A673 (cell line): ENCODE measurements around the gene CEACAM21. TPM values are rescaled to one million over a fixed set of nuclear protein-coding genes. Genes with fewer than 3 reads are reported as not detected.

Experiments
- BruUV-seq: library from RNA; stranded (reverse); fragments of 400-500 nt; replicated peaks from 2 replicates; lab custom pipeline; 2021; lab: Mats Ljungman, UMichigan
- CTCF ChIA-PET: fragments of 300-600 bp; sonication (Branson Sonifier 250); formaldehyde crosslinking; loops from one replicate; lab custom pipeline; 2022; ENCODE audit warnings: antibody characterized with exemption; lab: Charles Lee
- POLR2A ChIA-PET: fragments of 300-600 bp; sonication (Branson Sonifier 250); formaldehyde crosslinking; loops from one replicate; lab custom pipeline; 2022; ENCODE audit warnings: antibody characterized with exemption; ENCODE audit not compliant: low non-redundant PET; lab: Charles Lee
- DNase-seq: peaks from one replicate; pipeline ENCODE4 v3.0.0-alpha.2; 2015; ENCODE audit warnings: low spot score
- H3K27ac ChIP-seq: fragments of 200-600 bp; sonication (generic); 2 replicates; pipeline ENCODE4 v1.5.1; 2016; ENCODE audit warnings: mixed run types, low read depth, mild to moderate bottlenecking, mixed read lengths, antibody characterized with exemption, low read length; ENCODE audit not compliant: poor library complexity, severe bottlenecking
- H3K27me3 ChIP-seq: fragments of 200-600 bp; sonication (generic); replicated peaks from 2 replicates; pipeline ENCODE4 v1.6.1; 2017; ENCODE audit warnings: mixed run types, low read depth, mild to moderate bottlenecking, mixed read lengths, antibody characterized with exemption, low read length; ENCODE audit not compliant: insufficient read depth, poor library complexity
- H3K36me3 ChIP-seq: fragments of 200-600 bp; sonication (generic); 2 replicates; pipeline ENCODE4 v1.6.1; 2016; ENCODE audit warnings: mixed run types, mild to moderate bottlenecking, mixed read lengths, antibody characterized with exemption, low read length; ENCODE audit not compliant: insufficient read depth, poor library complexity, severe bottlenecking
- H3K4me1 ChIP-seq: fragments of 200-600 bp; sonication (generic); 2 replicates; pipeline ENCODE4 v1.6.1; 2017; ENCODE audit warnings: mixed run types, mild to moderate bottlenecking, mixed read lengths, antibody characterized with exemption, low read length; ENCODE audit not compliant: insufficient read depth, poor library complexity, severe bottlenecking
- H3K4me3 ChIP-seq: fragments of 200-600 bp; sonication (generic); 2 replicates; pipeline ENCODE4 v1.5.1; 2016; ENCODE audit warnings: low read depth, mixed run types, mild to moderate bottlenecking, mixed read lengths, low read length; ENCODE audit not compliant: poor library complexity, severe bottlenecking
- H3K9me3 ChIP-seq: fragments of 200-600 bp; sonication (generic); 2 replicates; pipeline ENCODE4 v1.6.1; 2016; ENCODE audit warnings: mixed run types, low read depth, mild to moderate bottlenecking, mixed read lengths, antibody characterized with exemption, low read length; ENCODE audit not compliant: poor library complexity, severe bottlenecking
- EZH2 ChIP-seq: fragments of 200-600 bp; sonication (generic); IDR thresholded peaks from 2 replicates; pipeline ENCODE4 v1.6.1; 2017; ENCODE audit warnings: borderline replicate concordance, low read depth, mild to moderate bottlenecking, mixed read lengths, antibody characterized with exemption, low read length; ENCODE audit not compliant: poor library complexity, severe bottlenecking
- intact Hi-C: fragments of 100-400 bp; cut with micrococcal nuclease; formaldehyde crosslinking; loops from one replicate; pipeline ENCODE4 v1.10.0; 2022; ENCODE audit not compliant: unreplicated experiment
- total RNA-seq: library from RNA; stranded (reverse); gene quantifications from 2 replicates; pipeline ENCODE4 v1.2.3, GENCODE V29; 2021
- TF ChIP-seq, protein P1 (sequence below): fragments of 300-800, 200-600 bp; sonication (generic); conservative IDR thresholded peaks from 2 replicates; pipeline ENCODE4 v1.5.1; 2017; ENCODE audit warnings: low read depth, mild to moderate bottlenecking, antibody characterized with exemption, low read length, moderate library complexity, mixed read lengths

The CEACAM21 gene
- total RNA-seq, 1 experiment from 2014 or later = 4.3 TPM

DNA sequence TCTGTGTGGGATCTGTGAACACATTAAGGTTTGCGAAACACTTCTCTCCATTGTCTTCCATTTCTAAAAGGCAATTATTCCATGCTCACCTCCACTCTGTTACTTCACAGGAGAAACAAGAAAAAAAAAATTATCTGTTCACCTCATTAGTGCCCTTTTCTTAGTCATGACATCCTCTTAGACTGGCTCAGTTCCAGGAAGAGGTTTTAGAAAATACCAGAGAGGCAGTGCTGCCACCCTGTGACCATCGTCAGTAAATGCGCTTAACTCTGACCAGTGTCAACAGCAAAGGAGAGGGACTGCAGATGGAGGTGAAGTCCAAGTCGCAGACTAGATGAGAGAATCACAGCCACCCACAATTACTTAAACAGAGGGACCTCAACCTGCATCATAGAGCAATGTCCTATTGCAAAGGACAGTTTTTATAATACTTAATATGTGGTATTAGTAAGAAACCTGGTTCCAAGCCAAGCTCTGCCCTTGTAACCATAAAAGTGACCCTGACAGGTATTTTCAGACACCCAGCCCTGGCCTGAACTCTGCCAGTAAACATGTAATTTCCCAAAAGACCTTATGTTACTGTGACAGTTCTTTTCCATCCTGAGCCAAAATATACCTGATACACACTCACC, 19.4 kb downstream of the CEACAM21 start:
- intact Hi-C loops = no loop called here
- TF ChIP-seq EZH2 = no peak
- TF ChIP-seq, protein P1, sequence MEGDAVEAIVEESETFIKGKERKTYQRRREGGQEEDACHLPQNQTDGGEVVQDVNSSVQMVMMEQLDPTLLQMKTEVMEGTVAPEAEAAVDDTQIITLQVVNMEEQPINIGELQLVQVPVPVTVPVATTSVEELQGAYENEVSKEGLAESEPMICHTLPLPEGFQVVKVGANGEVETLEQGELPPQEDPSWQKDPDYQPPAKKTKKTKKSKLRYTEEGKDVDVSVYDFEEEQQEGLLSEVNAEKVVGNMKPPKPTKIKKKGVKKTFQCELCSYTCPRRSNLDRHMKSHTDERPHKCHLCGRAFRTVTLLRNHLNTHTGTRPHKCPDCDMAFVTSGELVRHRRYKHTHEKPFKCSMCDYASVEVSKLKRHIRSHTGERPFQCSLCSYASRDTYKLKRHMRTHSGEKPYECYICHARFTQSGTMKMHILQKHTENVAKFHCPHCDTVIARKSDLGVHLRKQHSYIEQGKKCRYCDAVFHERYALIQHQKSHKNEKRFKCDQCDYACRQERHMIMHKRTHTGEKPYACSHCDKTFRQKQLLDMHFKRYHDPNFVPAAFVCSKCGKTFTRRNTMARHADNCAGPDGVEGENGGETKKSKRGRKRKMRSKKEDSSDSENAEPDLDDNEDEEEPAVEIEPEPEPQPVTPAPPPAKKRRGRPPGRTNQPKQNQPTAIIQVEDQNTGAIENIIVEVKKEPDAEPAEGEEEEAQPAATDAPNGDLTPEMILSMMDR = peak; percentile 87
- BruUV-seq = no TSS peak
- Histone ChIP-seq H3K27ac (no peak overlapping the region), H3K4me1 (no peaks in the 10 kb centered on the region), H3K27me3 (no peaks in the 10 kb centered on the region), H3K4me3 (no peak overlapping the region), H3K36me3 (no peaks in the 10 kb centered on the region), H3K9me3 (no peaks in the 10 kb centered on the region)
- DNase-seq = peak; percentile 87
- ChIA-PET POLR2A (no interaction called here), CTCF (interaction anchor here (0.5 to 0.6 kb wide), 2 partner anchors 148 to 190 kb away, joined by 5 to 9 read pairs; no protein-coding TSS in a partner anchor)

DNA sequence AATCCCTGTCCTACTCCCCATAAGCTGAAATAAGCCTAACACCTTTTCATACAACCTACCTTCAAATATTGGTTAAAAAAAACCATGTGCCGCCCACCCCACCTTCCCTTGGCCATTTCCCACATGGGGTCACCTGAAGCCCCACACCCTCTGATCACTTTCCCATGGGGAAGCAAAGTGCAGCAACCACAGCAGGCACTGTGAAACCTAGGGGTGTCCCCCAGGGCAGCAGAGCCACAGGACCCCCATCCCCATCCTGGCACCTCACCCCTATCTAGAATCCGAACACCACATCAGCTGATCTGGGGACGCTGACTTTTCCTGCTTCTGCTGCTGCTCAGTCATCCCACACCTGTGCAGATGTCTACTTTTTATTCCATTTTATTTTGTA, 19.9 kb downstream of the CEACAM21 start:
- BruUV-seq = no TSS peak
- no peaks in the 10 kb centered on the region for H3K4me1 ChIP-seq
- intact Hi-C loops = loop anchor here (2.0 kb wide), 1 partner anchor 151 kb away; no protein-coding TSS in a partner anchor
- H3K27ac ChIP-seq = no peak overlapping the region
- no peaks in the 10 kb centered on the region for H3K9me3 ChIP-seq
- DNase-seq = no peak
- H3K27me3 ChIP-seq = no peaks in the 10 kb centered on the region
- no peak overlapping the region for H3K4me3 ChIP-seq
- H3K36me3 ChIP-seq = no peaks in the 10 kb centered on the region
- ChIA-PET CTCF (interaction anchor here (0.5 to 0.6 kb wide), 3 partner anchors 148 to 483 kb away, joined by 4 to 9 read pairs (median 5); no protein-coding TSS in a partner anchor), POLR2A (no interaction called here)
- TF ChIP-seq, protein P1 = no peak
- TF ChIP-seq EZH2 = no peak

DNA sequence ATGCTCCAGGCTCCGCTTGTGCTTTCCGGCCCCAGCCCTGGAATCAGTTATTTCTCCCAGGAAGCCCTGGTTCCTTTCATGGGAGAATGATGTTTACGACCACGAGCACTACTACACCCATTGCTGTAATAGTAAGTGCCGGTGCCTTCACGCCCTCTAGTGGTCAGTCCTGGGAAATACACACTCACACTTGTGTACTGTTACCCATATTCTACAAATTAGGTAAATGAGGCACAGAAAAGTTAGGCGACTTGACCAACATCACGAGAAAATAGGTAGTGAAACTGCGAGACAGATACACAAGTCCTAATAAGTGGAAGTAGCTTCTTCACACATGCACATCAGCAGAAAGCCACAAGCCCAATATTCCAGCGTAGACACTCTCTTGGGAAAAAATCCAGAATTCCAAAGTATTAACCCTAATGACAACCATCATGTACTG, 21.7 kb downstream of the CEACAM21 start:
- Histone ChIP-seq H3K27me3 (no peaks in the 10 kb centered on the region), H3K4me3 (no peak overlapping the region), H3K27ac (no peak overlapping the region), H3K4me1 (no peaks in the 10 kb centered on the region), H3K9me3 (no peaks in the 10 kb centered on the region), H3K36me3 (no peaks in the 10 kb centered on the region)
- TF ChIP-seq, protein P1 = peak; percentile 97
- no peak for TF ChIP-seq EZH2
- CTCF ChIA-PET = interaction anchor here (0.6 kb wide), 2 partner anchors 12 to 156 kb away, joined by 3 to 4 read pairs; no protein-coding TSS in a partner anchor
- BruUV-seq = no TSS peak
- peak; percentile 85 for DNase-seq
- intact Hi-C loops = loop anchor here (2.0 kb wide), 1 partner anchor 149 kb away; no protein-coding TSS in a partner anchor
- POLR2A ChIA-PET = no interaction called here
